Parathyroid adenoma (tissue), 2 donors: ENCODE data around the gene PSPH.

ENCODE experiments used
- H2AFZ ChIP-seq: fragments of 300-600 bp; sonication (generic); one replicate; pipeline ENCODE4 v1.7.0; 2017; ENCODE audit warnings: antibody characterized with exemption, mild to moderate bottlenecking
- H3K27ac ChIP-seq: fragments of 300-600 bp; sonication (generic); one replicate; pipeline ENCODE4 v1.7.0; 2017
- H3K27me3 ChIP-seq: fragments of 300-600 bp; sonication (generic); one replicate; pipeline ENCODE4 v1.7.0; 2017; ENCODE audit warnings: low read length; ENCODE audit not compliant: control insufficient read depth, insufficient read depth
- H3K36me3 ChIP-seq: fragments of 300-600 bp; sonication (generic); one replicate; pipeline ENCODE4 v1.7.0; 2017; ENCODE audit warnings: low read length; ENCODE audit not compliant: control insufficient read depth, insufficient read depth
- H3K4me1 ChIP-seq: fragments of 300-600 bp; sonication (generic); one replicate; pipeline ENCODE4 v1.7.0; 2017; ENCODE audit warnings: control low read depth
- H3K4me2 ChIP-seq: fragments of 300-600 bp; sonication (generic); one replicate; pipeline ENCODE4 v1.7.0; 2017; ENCODE audit warnings: low read length
- H3K4me3 ChIP-seq: fragments of 300-600 bp; sonication (generic); one replicate; pipeline ENCODE4 v1.7.0; 2017; ENCODE audit warnings: low read depth, low read length
- H3K79me2 ChIP-seq: fragments of 300-600 bp; sonication (generic); one replicate; pipeline ENCODE4 v1.7.0; 2017; ENCODE audit warnings: control low read depth
- H3K9ac ChIP-seq: fragments of 300-600 bp; sonication (generic); one replicate; pipeline ENCODE4 v1.7.0; 2017; ENCODE audit warnings: mild to moderate bottlenecking
- H3K9me3 ChIP-seq: fragments of 300-600 bp; sonication (generic); one replicate; pipeline ENCODE4 v1.7.0; 2017; ENCODE audit warnings: low read length; ENCODE audit not compliant: control insufficient read depth
- TF ChIP-seq, protein P1 (sequence below): fragments of 300-600 bp; sonication (generic); IDR thresholded peaks from one replicate; pipeline ENCODE4 v1.7.0; 2017; ENCODE audit warnings: antibody characterized with exemption, mild to moderate bottlenecking
- donor health status: primary hyperparathyroidism.

Gene PSPH

DNA sequence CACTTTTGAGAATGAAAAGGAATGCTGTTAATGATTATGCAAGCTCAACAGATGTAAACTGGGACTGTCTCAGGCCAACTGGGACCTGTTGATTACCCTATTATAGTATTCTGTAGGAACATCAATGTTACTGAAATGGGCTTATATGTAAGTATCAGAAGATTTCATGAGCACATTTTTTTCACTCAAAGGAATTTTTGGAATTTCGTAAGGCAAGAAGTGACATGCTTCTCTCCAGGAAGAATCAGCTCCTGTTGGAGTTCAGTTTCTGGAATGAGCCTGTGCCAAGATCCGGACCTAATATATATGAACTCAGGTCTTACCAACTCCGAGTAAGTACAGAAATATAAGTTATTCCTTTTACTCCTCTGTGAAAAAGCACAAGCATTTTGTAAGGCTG lies 67.7 kb downstream of the PSPH start:
- no peaks in the 10 kb centered on the region for H3K36me3 ChIP-seq
- H2AFZ ChIP-seq, result no peak overlapping the region
- H3K27me3 ChIP-seq, result no peaks in the 10 kb centered on the region
- H3K27ac ChIP-seq, result no peak overlapping the region
- H3K4me3 ChIP-seq, result no peak overlapping the region
- H3K4me1 ChIP-seq, result no peaks in the 10 kb centered on the region
- H3K9ac ChIP-seq, result no peak overlapping the region
- H3K9me3 ChIP-seq, result no peaks in the 10 kb centered on the region
- TF ChIP-seq, protein P1, sequence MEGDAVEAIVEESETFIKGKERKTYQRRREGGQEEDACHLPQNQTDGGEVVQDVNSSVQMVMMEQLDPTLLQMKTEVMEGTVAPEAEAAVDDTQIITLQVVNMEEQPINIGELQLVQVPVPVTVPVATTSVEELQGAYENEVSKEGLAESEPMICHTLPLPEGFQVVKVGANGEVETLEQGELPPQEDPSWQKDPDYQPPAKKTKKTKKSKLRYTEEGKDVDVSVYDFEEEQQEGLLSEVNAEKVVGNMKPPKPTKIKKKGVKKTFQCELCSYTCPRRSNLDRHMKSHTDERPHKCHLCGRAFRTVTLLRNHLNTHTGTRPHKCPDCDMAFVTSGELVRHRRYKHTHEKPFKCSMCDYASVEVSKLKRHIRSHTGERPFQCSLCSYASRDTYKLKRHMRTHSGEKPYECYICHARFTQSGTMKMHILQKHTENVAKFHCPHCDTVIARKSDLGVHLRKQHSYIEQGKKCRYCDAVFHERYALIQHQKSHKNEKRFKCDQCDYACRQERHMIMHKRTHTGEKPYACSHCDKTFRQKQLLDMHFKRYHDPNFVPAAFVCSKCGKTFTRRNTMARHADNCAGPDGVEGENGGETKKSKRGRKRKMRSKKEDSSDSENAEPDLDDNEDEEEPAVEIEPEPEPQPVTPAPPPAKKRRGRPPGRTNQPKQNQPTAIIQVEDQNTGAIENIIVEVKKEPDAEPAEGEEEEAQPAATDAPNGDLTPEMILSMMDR, result no peak
- H3K79me2 ChIP-seq, result no peaks in the 10 kb centered on the region
- no peak overlapping the region for H3K4me2 ChIP-seq

DNA sequence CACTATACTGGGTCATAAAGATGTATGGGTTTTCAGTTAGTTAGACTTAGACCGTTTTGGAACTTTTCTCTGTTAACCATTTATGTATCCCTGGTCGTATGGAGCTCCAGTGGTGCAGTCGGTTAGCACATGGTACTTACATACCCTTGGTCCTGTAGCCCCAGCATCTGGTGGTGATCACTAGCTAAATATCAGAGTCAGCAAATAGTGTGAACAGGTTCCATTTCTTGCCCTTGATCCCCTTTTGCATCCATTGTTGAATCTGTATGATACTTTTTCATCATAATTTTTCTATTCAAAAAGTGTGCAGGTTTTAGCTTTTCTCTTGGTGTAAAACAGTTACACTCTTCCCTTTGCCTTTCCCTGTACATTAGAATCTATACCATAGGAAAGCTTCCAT lies 71.0 kb downstream of the PSPH start:
- TF ChIP-seq, protein P1, result no peak
- Histone ChIP-seq H3K36me3 (no peaks in the 10 kb centered on the region), H3K4me1 (peaks cover 4% of the 10 kb centered on the region), H3K79me2 (peaks cover 5% of the 10 kb centered on the region), H3K4me2 (no peak overlapping the region), H3K4me3 (no peak overlapping the region), H3K27me3 (no peaks in the 10 kb centered on the region), H2AFZ (no peak overlapping the region), H3K27ac (no peak overlapping the region), H3K9me3 (no peaks in the 10 kb centered on the region), H3K9ac (no peak overlapping the region)

DNA sequence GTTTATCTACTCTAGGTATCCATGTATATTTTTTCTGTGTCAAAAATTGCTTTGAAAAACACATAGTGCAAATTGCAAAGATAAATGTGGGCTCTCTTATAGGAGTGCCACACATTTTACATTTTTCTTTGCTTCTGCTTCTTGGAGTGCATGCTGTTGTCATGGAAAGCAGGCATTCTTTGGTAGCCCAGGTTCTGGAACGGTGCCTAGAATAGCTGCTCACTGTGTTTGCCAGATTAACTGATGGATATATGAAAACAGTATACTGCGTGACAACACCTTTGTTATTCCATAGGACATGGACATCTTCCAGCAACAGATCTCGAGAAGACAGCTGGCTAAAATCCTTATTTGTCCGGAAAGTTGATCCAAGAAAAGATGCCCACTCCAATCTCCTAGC lies 73.4 kb downstream of the PSPH start:
- H3K27ac ChIP-seq, result no peak overlapping the region
- H3K9ac ChIP-seq, result no peak overlapping the region
- H3K4me1 ChIP-seq, result peaks cover 4% of the 10 kb centered on the region
- peaks cover 11% of the 10 kb centered on the region for H3K79me2 ChIP-seq
- H3K4me3 ChIP-seq, result no peak overlapping the region
- no peaks in the 10 kb centered on the region for H3K36me3 ChIP-seq
- no peaks in the 10 kb centered on the region for H3K27me3 ChIP-seq
- TF ChIP-seq, protein P1, result no peak
- no peak overlapping the region for H3K4me2 ChIP-seq
- H3K9me3 ChIP-seq, result no peaks in the 10 kb centered on the region
- H2AFZ ChIP-seq, result no peak overlapping the region

DNA sequence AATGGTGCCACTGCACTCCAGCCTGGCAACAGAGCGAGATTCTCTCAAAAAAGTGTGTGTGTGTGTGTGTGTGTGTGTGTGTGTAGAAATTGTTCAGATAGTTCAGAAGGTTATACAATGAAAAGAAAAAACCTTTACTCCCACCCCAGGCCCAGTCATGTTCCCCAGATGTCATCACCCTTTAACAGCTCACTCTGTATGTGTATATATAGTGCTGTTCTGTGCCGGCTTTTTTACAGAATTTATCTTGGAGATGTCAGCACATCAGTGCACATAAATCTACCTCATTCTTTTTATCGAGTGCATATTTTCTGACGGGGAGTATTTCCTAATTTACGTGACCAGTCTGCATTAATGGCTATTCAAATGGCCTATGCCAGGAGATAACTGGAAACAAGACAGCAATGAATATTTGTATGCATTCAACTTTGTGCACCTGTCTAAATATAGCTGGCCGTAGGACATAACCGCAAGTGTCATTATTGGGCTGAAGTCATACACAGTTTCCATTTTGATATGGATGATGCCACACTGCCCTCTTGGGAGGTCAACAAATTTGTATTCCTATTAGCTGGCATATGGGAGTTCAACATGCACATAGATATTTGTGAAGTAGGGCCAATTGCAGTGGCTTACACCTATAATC lies 75.1 kb downstream of the PSPH start:
- Histone ChIP-seq H3K4me1 (peaks cover 7% of the 10 kb centered on the region), H3K79me2 (peaks cover 26% of the 10 kb centered on the region), H3K27me3 (no peaks in the 10 kb centered on the region), H3K9me3 (no peaks in the 10 kb centered on the region), H2AFZ (no peak overlapping the region), H3K36me3 (no peaks in the 10 kb centered on the region), H3K27ac (no peak overlapping the region), H3K4me3 (no peak overlapping the region), H3K4me2 (no peak overlapping the region), H3K9ac (no peak overlapping the region)
- TF ChIP-seq, protein P1, result no peak

DNA sequence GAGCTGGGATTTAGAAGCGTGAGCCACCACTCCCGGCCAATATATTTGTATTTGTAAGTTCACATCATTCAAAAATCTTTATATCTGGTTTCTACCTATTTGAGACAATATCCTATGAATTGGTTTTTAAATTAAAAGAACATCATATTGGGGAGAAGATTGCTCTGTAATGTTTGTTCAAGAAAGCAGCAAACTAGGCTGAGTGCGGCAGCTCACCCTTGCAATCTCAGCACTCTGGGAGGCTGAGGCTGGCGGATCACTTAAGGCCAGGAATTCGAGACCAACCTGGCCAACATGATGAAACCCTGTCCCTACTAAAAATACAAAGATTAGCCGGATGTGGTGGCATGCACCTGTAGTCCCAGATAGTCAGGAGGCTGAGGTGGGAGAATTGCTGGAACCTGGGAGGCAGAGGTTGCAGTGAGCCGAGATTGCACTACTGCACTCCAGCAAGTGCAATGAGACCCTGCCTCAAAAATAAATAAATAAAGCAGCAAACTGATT lies 77.4 kb downstream of the PSPH start:
- Histone ChIP-seq H3K4me3 (no peak overlapping the region), H3K4me1 (peaks cover 13% of the 10 kb centered on the region), H3K27me3 (no peaks in the 10 kb centered on the region), H3K79me2 (peaks cover 37% of the 10 kb centered on the region), H3K36me3 (no peaks in the 10 kb centered on the region), H3K4me2 (no peak overlapping the region), H3K27ac (no peak overlapping the region), H3K9me3 (no peaks in the 10 kb centered on the region), H2AFZ (no peak overlapping the region), H3K9ac (no peak overlapping the region)
- TF ChIP-seq, protein P1, result no peak
